GM10266 (cell line): ENCODE measurements around the gene UTP4.
A peak's percentile ranks its signal among the peaks of the same experiment; 100 is the strongest.

Experiments used
- DNase-seq: peaks from one replicate; pipeline ENCODE4 v3.0.0; 2012; ENCODE audit errors: extremely low spot score
- TF ChIP-seq, protein P1 (sequence below): IDR thresholded peaks from 2 replicates; pipeline ENCODE4 v1.5.1; 2012; ENCODE audit warnings: mild to moderate bottlenecking, low read depth; ENCODE audit not compliant: control insufficient read depth, insufficient read depth; ENCODE audit errors: missing control alignments

The UTP4 gene

DNA sequence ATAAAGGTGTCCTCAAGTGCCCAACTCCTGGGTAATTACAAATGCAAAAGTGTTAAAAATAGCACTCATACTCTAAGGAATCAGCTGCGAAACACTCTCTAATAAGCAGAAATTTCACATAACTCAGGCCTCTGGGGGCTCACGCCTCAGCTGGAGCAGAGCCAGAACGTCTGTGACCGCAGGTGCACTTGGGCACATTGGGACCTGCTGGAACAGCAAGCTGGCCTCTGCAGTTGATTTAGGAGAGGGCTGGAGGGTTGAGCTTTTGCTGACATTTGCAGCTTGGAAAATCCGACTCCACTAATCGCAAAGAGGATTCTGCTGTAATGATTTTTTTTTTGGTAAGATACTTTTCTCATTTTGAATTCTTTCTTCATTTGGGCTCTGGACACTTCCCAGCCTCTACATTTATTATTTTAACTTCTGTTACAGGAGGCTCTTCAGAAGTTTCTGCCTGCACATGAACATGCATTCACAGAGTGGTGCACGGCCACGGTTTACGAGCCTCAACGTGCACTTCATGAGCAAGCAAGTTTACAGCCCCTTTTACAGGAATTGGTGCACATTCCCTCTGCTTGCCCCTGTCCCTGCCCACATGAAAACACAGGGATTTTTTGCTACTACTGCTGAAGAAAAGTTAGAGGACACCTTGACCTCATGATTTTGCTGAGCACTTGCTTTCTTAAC lies 50.4 kb downstream of the UTP4 start:
- TF ChIP-seq, protein P1, sequence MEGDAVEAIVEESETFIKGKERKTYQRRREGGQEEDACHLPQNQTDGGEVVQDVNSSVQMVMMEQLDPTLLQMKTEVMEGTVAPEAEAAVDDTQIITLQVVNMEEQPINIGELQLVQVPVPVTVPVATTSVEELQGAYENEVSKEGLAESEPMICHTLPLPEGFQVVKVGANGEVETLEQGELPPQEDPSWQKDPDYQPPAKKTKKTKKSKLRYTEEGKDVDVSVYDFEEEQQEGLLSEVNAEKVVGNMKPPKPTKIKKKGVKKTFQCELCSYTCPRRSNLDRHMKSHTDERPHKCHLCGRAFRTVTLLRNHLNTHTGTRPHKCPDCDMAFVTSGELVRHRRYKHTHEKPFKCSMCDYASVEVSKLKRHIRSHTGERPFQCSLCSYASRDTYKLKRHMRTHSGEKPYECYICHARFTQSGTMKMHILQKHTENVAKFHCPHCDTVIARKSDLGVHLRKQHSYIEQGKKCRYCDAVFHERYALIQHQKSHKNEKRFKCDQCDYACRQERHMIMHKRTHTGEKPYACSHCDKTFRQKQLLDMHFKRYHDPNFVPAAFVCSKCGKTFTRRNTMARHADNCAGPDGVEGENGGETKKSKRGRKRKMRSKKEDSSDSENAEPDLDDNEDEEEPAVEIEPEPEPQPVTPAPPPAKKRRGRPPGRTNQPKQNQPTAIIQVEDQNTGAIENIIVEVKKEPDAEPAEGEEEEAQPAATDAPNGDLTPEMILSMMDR = no peak
- DNase-seq = no peak

DNA sequence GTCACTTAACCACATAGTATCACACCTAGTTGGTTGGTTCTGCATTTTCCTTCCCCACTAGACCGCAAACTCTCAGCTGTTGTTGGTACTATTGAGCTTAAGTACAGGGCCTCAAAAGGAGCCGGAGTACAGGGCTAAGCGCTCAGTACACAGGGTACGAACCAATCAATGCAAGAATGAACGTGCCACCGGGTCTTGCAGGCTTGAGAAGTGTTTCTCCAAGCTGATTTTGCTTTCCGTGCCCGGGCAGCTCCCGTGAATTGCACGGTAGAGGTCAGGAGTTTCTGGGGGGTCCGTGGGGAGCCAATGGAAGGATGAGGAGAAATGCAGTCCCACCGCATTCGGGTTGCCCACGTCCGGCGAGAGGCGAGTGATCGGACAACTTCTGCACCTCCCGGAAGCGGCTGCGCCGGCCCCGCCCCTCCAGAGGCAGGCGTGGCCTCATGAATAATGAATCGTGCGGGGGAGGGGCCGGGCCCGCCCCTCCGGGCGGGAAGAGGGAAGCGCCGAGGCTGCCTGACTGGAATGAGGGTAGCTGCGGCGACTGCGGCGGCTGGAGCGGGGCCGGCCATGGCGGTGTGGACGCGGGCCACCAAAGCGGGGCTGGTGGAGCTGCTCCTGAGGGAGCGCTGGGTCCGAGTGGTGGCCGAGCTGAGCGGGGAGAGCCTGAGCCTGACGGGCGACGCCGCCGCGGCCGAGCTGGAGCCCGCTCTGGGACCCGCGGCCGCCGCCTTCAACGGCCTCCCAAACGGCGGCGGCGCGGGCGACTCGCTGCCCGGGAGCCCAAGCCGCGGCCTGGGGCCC lies 54.4 kb downstream of the UTP4 start, which contains the start of gene SNTB2:
Gene SNTB2, plus strand, starts transcription at position 523 of the 804 bp plus-strand sequence. Its CDS starts 3 bp downstream, at position 526.
- peak; percentile 91 for DNase-seq
- TF ChIP-seq, protein P1 = no peak

DNA sequence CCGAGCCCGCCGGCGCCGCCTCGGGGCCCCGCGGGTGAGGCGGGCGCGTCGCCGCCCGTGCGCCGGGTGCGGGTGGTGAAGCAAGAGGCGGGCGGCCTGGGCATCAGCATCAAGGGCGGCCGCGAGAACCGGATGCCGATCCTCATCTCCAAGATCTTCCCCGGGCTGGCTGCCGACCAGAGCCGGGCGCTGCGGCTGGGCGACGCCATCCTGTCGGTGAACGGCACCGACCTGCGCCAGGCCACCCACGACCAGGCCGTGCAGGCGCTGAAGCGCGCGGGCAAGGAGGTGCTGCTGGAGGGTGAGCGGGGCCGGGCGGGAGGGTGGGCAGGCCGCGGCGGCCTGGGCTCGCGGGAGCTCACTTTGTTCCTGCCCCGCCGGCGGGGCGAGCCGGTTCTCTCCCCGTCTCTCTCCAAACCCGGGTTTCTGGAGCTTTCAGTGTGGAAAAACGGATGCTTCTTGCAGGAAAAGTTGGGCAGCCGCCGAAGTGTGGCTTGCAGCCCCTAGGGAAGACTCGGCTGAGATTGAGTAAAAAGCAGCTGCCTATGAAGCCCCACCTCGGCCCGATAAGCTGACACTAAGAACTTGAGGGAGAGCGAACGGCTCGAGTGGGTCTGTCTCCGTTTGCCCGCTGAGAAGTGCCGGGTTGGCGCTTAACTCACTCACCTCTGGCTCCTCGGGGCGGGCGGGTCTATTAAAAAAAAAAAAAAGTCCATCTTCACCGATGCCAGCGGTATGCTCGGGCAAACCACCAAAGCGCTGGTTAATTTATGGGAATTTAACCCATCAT lies 55.2 kb downstream of the UTP4 start:
- TF ChIP-seq, protein P1 = no peak

DNA sequence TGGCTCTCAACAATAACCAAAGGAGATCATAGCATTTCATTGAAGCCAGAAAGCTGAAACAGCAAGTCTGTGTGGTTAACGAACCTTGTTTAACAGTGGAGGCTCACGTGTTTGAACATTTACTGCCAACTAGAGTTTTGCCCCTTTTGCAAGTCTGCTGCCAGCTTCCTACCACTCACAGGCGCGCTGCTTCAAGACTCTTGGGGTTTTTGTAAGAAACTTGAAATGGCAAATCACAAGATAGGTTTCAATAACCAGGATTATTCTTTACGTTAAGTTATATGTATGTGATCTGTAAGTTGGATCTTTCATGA lies 55.7 kb downstream of the UTP4 start:
- peak; percentile 32 for DNase-seq
- TF ChIP-seq, protein P1 = no peak

More for the DNA sequence above, 55.2 kb downstream of the UTP4 start:
- DNase-seq = peak; percentile 66

DNA sequence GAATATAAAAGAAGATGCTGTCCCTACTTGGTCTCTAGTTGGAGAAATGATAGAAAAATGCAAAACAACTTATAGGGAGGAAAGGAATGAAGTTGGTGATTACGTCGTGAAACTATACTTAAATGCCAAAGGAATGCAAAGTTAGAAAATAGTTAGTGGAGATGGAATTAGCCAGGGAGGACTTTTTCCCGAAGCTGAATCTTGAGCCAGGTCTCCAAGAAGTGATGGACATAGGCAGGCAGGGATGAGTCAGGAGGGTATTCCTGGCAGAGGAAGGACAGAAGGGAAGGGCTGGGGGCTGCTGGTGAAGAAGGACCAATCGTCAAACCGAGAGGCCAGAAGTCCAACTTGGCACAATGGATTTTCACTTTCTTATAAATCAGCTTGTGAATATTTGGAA lies 56.3 kb downstream of the UTP4 start:
- DNase-seq = no peak
- TF ChIP-seq, protein P1 = no peak

DNA sequence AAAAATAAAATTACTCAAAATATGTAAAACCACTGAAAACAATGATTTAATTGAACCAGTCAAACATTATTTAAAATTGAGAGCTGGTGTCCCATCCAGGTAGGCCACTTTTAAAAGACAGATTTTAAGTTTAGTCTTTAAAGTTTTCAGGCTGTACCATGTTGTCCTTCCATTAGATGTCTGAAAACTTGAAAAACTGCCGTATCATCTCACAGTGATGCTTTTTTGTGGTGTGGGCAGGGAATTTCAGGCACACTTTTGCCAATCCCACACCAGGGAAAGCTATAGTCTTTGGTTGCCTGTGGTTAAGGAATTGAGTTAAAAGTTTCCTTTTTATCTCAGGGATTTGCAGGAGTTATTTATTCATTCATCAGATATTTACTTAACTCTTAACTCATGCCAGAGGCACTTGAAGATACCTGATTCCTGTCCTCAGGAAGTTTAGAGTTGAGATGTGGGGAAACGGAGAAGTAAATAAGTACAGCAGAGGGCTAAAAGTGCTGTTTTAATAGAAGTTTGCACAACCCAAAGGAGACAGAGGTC lies 57.7 kb downstream of the UTP4 start:
- no peak for DNase-seq
- TF ChIP-seq, protein P1 = no peak
